Epidermal melanocyte (primary cell): ENCODE measurements around the gene FUCA2.

Source experiments
- DNase-seq: peaks from one replicate; pipeline ENCODE4 v3.0.0; 2011; ENCODE audit warnings: low spot score; ENCODE audit not compliant: insufficient read length

The FUCA2 gene

GRCh38 chr6:143510991-143511891 is at the start of gene FUCA2:
Gene FUCA2, minus strand, starts transcription at chr6:143511720. Its CDS starts 86 bp downstream, at chr6:143511634.
- peak; percentile 46 for DNase-seq

- no peak for DNase-seq
These were observed 49.7 kb upstream of the FUCA2 start for GRCh38 chr6:143561105-143561704.

GRCh38 chr6:143559051-143559660 is 47.6 kb upstream of the FUCA2 start:
- no peak for DNase-seq

GRCh38 chr6:143556529-143556928 is 45.0 kb upstream of the FUCA2 start:
- no peak for DNase-seq

GRCh38 chr6:143555582-143555981 is 44.1 kb upstream of the FUCA2 start:
- DNase-seq: no peak

GRCh38 chr6:143555071-143555492 is 43.6 kb upstream of the FUCA2 start:
- no peak for DNase-seq

- DNase-seq: no peak
These were observed 41.8 kb upstream of the FUCA2 start for GRCh38 chr6:143553337-143553736.

GRCh38 chr6:143549949-143550268 is 38.4 kb upstream of the FUCA2 start:
- no peak for DNase-seq

GRCh38 chr6:143549221-143549948 is 37.9 kb upstream of the FUCA2 start:
- DNase-seq: no peak

- no peak for DNase-seq
These were observed 35.1 kb upstream of the FUCA2 start for GRCh38 chr6:143546599-143546998.

- no peak for DNase-seq
These were observed 34.5 kb upstream of the FUCA2 start for GRCh38 chr6:143545976-143546547.

- DNase-seq: no peak
These were observed 33.6 kb upstream of the FUCA2 start for GRCh38 chr6:143545165-143545564.

GRCh38 chr6:143544011-143544696 is 32.6 kb upstream of the FUCA2 start:
- no peak for DNase-seq

- no peak for DNase-seq
These were observed 31.9 kb upstream of the FUCA2 start for GRCh38 chr6:143543435-143543834.

GRCh38 chr6:143542888-143543287 is 31.4 kb upstream of the FUCA2 start:
- DNase-seq: no peak

GRCh38 chr6:143540192-143540591 is 28.7 kb upstream of the FUCA2 start:
- no peak for DNase-seq

- DNase-seq: no peak
These were observed 28.2 kb upstream of the FUCA2 start for GRCh38 chr6:143539734-143540133.

GRCh38 chr6:143539106-143539505 is 27.6 kb upstream of the FUCA2 start:
- DNase-seq: no peak

- DNase-seq: no peak
These were observed 26.9 kb upstream of the FUCA2 start for GRCh38 chr6:143538374-143538773.

GRCh38 chr6:143536866-143537691 is 25.6 kb upstream of the FUCA2 start:
- DNase-seq: no peak
